Middle frontal gyrus (tissue), 1 donor: ENCODE data around the gene FXYD6.
A peak's percentile ranks its signal among the peaks of the same experiment; 100 is the strongest.
"Not testable (repeated sequence)": the region's sequence is repeated elsewhere in the genome, so short reads cannot be mapped to it uniquely, and the experiment has no call there.

Experiments used
- DNase-seq: peaks from one replicate; pipeline ENCODE4 v3.0.0-alpha.2; 2015; ENCODE audit warnings: low spot score; ENCODE audit errors: extremely low spot score

Gene FXYD6

GRCh38 chr11:117818041-117818873, 58.2 kb downstream of the FXYD6 start:
- DNase-seq: no peak

GRCh38 chr11:117817368-117818040, 59.0 kb downstream of the FXYD6 start:
- DNase-seq: peak; percentile 77

GRCh38 chr11:117816846-117817367, 59.6 kb downstream of the FXYD6 start:
- DNase-seq: no peak

- no peak for DNase-seq
Measured at GRCh38 chr11:117816151-117816741, 60.2 kb downstream of the FXYD6 start.

- no peak for DNase-seq
Measured at GRCh38 chr11:117815262-117815803, 61.1 kb downstream of the FXYD6 start.

- no peak for DNase-seq
Measured at GRCh38 chr11:117814766-117815261, 61.6 kb downstream of the FXYD6 start.

- no peak for DNase-seq
Measured at GRCh38 chr11:117814204-117814765, 62.2 kb downstream of the FXYD6 start.

- not testable (repeated sequence) for DNase-seq
Measured at GRCh38 chr11:117810056-117810451, 66.4 kb downstream of the FXYD6 start.

GRCh38 chr11:117809236-117810055, 67.0 kb downstream of the FXYD6 start:
- DNase-seq: peak; percentile 68

GRCh38 chr11:117808784-117809183, 67.7 kb downstream of the FXYD6 start:
- DNase-seq: no peak

- DNase-seq: peak; percentile 50
Measured at GRCh38 chr11:117807482-117808327, 68.8 kb downstream of the FXYD6 start.

GRCh38 chr11:117806846-117807245, 69.6 kb downstream of the FXYD6 start:
- no peak for DNase-seq

GRCh38 chr11:117805045-117805444, 71.4 kb downstream of the FXYD6 start:
- no peak for DNase-seq

- DNase-seq: no peak
Measured at GRCh38 chr11:117803896-117804295, 72.6 kb downstream of the FXYD6 start.

- no peak for DNase-seq
Measured at GRCh38 chr11:117799634-117800033, 76.8 kb downstream of the FXYD6 start.

- DNase-seq: no peak
Measured at GRCh38 chr11:117796872-117797529, 79.5 kb downstream of the FXYD6 start, which contains the start of gene DSCAML1. TSS of gene DSCAML1 (minus strand) at chr11:117797216. CDS start at chr11:117797079, 137 bp downstream.

- no peak for DNase-seq
Measured at GRCh38 chr11:117796456-117796871, 80.0 kb downstream of the FXYD6 start.

GRCh38 chr11:117795638-117796455, 80.6 kb downstream of the FXYD6 start:
- no peak for DNase-seq
